Osteocyte (in vitro differentiated cells): Measurements from ENCODE around the gene AIG1. TPM values are rescaled to one million over a fixed set of nuclear protein-coding genes. Genes with fewer than 3 reads are reported as not detected.

Experiments used
- DNase-seq: peaks from one replicate; pipeline ENCODE4 v3.0.0; 2021; ENCODE audit warnings: mixed read lengths; ENCODE audit not compliant: unreplicated experiment; ENCODE audit errors: extremely low spot score
- H3K27ac Mint-ChIP-seq: one replicate; pipeline ENCODE4 v1.8.0; 2021; ENCODE audit warnings: mild to moderate bottlenecking, mixed read lengths; ENCODE audit not compliant: unreplicated experiment
- H3K27me3 Mint-ChIP-seq: one replicate; pipeline ENCODE4 v1.8.0; 2021; ENCODE audit warnings: mixed read lengths; ENCODE audit not compliant: unreplicated experiment
- H3K36me3 Mint-ChIP-seq: one replicate; pipeline ENCODE4 v1.8.0; 2021; ENCODE audit warnings: mixed read lengths; ENCODE audit not compliant: unreplicated experiment
- H3K4me1 Mint-ChIP-seq: one replicate; pipeline ENCODE4 v1.8.0; 2021; ENCODE audit warnings: mixed read lengths; ENCODE audit not compliant: unreplicated experiment
- H3K4me3 Mint-ChIP-seq: one replicate; pipeline ENCODE4 v1.8.0; 2021; ENCODE audit warnings: mild to moderate bottlenecking, moderate library complexity, mixed read lengths; ENCODE audit not compliant: unreplicated experiment
- H3K9me3 Mint-ChIP-seq: one replicate; pipeline ENCODE4 v1.8.0; 2021; ENCODE audit warnings: mixed read lengths; ENCODE audit not compliant: unreplicated experiment
- total RNA-seq: library from RNA; stranded (reverse); gene quantifications from 2 replicates; pipeline ENCODE4 v1.2.1, GENCODE V29; 2021
- TF ChIP-seq, protein P1 (sequence below): fragments of 200-600 bp; sonication (generic); IDR thresholded peaks from 2 replicates; pipeline ENCODE4 v1.5.0; 2021; ENCODE audit warnings: antibody characterized with exemption, mild to moderate bottlenecking, moderate library complexity

AIG1 gene
- total RNA-seq, 1 donor from 2014 or later = 40.5 TPM

DNA sequence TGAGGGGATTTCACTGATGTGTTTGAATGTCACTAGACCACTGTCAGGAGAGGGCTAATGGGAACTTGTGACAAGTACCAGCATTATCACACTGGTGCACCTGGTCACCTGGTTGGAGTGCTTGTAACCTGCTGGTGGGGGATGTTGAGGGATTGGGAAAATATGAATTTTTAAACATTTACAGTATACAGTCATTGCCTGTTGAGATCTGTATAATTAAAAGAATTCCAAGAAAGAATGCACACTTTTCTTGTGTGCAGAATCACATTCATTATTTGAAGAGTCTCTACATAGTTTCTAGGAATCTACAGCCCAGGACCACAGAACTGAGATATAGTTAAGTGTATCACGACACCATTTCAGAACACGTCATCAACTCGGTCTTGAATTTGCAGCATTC, 118.4 kb downstream of the AIG1 start:
- TF ChIP-seq, protein P1, sequence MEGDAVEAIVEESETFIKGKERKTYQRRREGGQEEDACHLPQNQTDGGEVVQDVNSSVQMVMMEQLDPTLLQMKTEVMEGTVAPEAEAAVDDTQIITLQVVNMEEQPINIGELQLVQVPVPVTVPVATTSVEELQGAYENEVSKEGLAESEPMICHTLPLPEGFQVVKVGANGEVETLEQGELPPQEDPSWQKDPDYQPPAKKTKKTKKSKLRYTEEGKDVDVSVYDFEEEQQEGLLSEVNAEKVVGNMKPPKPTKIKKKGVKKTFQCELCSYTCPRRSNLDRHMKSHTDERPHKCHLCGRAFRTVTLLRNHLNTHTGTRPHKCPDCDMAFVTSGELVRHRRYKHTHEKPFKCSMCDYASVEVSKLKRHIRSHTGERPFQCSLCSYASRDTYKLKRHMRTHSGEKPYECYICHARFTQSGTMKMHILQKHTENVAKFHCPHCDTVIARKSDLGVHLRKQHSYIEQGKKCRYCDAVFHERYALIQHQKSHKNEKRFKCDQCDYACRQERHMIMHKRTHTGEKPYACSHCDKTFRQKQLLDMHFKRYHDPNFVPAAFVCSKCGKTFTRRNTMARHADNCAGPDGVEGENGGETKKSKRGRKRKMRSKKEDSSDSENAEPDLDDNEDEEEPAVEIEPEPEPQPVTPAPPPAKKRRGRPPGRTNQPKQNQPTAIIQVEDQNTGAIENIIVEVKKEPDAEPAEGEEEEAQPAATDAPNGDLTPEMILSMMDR = no peak
- no peak for DNase-seq
- Mint-ChIP-seq H3K4me1 (peaks cover 73% of the 10 kb centered on the region), H3K4me3 (no peak overlapping the region), H3K36me3 (peaks cover 15% of the 10 kb centered on the region), H3K27me3 (no peaks in the 10 kb centered on the region), H3K9me3 (peaks cover 13% of the 10 kb centered on the region), H3K27ac (no peak overlapping the region)

DNA sequence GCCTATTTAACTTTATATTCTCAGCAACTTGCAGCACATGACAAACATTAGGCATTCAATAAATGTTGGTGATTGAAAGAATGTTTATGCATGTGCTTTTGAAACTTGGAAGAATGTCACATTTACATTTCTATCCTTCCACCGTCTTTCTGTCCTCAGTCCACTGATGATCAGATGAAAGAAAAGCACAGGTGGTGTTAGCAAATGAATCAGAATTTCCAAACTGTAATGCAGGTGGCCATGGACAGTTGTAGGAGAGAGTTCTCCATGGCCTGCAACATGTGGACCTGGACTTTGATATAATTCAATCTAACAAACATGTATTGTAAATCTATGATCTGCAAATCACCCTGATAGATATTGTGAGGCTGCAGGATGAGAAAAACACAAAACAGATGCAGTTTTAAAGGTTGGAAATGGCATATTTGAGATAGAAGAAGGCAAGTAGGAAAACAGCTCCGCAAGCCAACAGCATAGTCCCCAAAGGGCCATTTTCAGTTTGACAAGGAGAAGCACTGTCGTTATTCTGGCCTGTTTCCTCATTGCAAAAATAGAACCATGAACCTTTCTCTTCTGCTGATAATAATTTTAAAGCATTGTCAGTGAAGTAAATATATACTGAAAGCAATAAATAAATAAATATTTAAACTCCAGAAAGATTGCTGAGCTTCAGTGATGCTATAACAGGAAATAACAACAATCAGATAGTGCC, 119.4 kb downstream of the AIG1 start:
- TF ChIP-seq, protein P1 = no peak
- Mint-ChIP-seq H3K4me1 (peaks cover 76% of the 10 kb centered on the region), H3K4me3 (no peak overlapping the region), H3K36me3 (peaks cover 10% of the 10 kb centered on the region), H3K27ac (peak overlapping the region; percentile 88), H3K9me3 (peaks cover 11% of the 10 kb centered on the region), H3K27me3 (no peaks in the 10 kb centered on the region)
- no peak for DNase-seq

- DNase-seq = no peak
- Mint-ChIP-seq H3K4me1 (peaks cover 72% of the 10 kb centered on the region), H3K36me3 (peaks cover 5% of the 10 kb centered on the region), H3K4me3 (peak overlapping the region; percentile 64), H3K9me3 (peaks cover 4% of the 10 kb centered on the region), H3K27ac (peak overlapping the region; percentile 88), H3K27me3 (no peaks in the 10 kb centered on the region)
- TF ChIP-seq, protein P1 = no peak
Measured at GRCh38 chr6:143180826-143181225, 120.1 kb downstream of the AIG1 start.

DNA sequence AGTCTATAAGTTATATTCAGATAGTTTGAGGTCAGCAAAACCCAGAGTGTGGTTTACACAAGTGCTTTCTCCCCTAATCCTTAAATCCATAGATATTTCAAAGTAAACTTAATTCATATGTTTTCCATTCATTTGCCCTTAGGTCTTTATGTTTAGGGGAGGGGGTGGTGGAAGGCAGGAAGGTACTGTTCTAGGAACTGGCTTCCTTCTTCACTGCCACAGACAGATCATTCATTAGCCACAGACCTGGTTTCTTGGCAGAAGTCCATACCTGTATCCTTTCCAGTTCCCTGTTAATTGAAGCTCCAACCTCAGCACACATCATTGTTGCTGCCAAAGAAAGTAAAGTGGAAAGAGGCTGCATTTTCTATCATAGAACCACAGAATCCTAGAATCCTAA, 123.0 kb downstream of the AIG1 start:
- no peaks in the 10 kb centered on the region for H3K27me3 Mint-ChIP-seq
- DNase-seq = no peak
- no peaks in the 10 kb centered on the region for H3K9me3 Mint-ChIP-seq
- peaks cover 63% of the 10 kb centered on the region for H3K4me1 Mint-ChIP-seq
- no peak overlapping the region for H3K4me3 Mint-ChIP-seq
- TF ChIP-seq, protein P1 = no peak
- H3K27ac Mint-ChIP-seq = no peak overlapping the region
- H3K36me3 Mint-ChIP-seq = peaks cover 7% of the 10 kb centered on the region

- Mint-ChIP-seq H3K4me1 (peaks cover 60% of the 10 kb centered on the region), H3K9me3 (peaks cover 6% of the 10 kb centered on the region), H3K4me3 (no peak overlapping the region), H3K36me3 (peaks cover 11% of the 10 kb centered on the region), H3K27ac (no peak overlapping the region), H3K27me3 (no peaks in the 10 kb centered on the region)
- TF ChIP-seq, protein P1 = no peak
- DNase-seq = no peak
Measured at GRCh38 chr6:143185288-143185687, 124.6 kb downstream of the AIG1 start.
